GM18858 (cell line): Measurements from ENCODE around the gene S100A5.
"Not testable (repeated sequence)": the region's sequence is repeated elsewhere in the genome, so short reads cannot be mapped to it uniquely, and the experiment has no call there.

ENCODE experiments used
- ATAC-seq: cut with Tn5 transposase; IDR thresholded peaks from one replicate; pipeline ENCODE4 v1.9.1; 2021; ENCODE audit not compliant: unreplicated experiment

Gene S100A5

DNA sequence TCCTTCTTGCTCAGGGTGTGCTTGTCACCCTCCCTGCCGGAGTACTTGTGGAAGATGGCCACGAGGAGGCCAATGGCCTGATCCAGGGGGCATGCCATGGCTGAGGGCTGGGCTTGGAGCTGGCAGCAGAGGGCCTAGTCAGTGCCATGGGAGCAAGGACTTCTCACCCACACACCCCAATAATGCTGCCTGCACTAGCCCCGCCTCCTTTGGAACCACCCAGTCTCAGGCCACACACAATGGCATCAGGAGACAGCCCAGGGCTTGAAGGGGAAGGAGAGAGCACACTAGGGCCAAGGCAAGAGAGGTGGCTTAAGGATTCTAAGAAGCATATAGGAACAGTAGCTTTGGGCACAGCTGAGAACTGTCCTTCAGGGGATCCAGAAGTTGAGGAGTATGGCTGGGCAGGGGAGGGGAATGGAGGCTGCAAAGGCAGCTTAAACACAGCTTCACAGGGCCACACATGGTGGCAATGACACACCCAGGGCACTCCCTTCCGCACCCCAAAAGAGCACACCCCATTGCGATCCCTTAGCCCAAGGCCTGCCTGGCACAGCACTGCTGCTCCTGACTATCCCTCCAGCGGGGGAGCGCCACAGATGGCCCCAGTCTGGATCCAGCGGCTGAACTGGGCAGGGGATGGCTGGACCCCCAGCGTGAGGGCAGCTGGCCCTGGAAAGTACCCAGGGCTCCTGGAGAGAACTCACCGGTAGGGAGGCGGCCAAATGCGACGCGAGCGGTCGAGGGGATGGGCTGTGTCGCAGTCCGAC is 5.3 kb downstream of the S100A5 start, which contains the start of gene S100A6:
Gene S100A6, minus strand, starts transcription at position 750 of the 770 bp plus-strand sequence. Its CDS starts 652 bp downstream, at position 98.
- ATAC-seq: no peak

DNA sequence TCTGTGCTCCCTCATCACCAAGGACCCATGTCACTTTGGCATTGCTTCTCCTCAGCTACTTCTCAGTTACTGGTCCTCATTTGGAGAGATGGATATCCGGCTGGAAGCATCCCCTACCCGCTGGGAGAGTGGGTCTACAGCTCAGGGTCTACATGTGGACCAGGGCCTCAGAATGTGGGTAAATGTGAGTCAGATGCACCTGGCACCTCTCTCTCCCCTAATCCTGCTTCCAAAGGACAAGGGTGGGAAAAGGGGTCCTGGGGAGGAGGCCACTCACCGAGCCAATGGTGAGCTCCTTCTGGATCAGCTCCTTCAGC is 5.9 kb downstream of the S100A5 start:
- ATAC-seq: no peak

GRCh38 chr1:153534226-153534924 is 6.4 kb downstream of the S100A5 start:
- ATAC-seq: no peak

GRCh38 chr1:153533689-153534201 is 7.0 kb downstream of the S100A5 start:
- ATAC-seq: no peak

GRCh38 chr1:153532769-153533599 is 7.8 kb downstream of the S100A5 start:
- no peak for ATAC-seq

GRCh38 chr1:153532181-153532580 is 8.6 kb downstream of the S100A5 start:
- ATAC-seq: no peak

DNA sequence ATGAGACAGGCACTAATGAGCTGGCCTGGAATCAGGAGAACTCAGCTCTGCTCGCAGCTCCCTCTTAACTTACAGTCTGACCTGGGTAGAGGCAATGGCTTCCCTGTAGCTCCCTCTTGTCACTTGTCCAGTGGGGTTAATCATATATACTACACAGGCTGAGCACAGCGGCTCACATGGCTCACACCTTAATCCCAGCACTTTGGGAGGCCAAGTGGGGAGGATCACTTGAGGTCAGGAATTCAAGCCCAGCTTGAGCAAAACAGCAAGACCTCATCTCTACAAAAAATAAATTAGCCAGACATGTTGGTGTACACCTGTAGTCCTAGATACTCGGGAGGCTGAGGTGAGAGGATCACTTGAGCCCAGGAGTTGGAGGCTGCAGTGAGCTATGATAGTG is 9.1 kb downstream of the S100A5 start:
- no peak for ATAC-seq

- ATAC-seq: no peak
Measured at GRCh38 chr1:153527683-153528040, 13.1 kb downstream of the S100A5 start.

DNA sequence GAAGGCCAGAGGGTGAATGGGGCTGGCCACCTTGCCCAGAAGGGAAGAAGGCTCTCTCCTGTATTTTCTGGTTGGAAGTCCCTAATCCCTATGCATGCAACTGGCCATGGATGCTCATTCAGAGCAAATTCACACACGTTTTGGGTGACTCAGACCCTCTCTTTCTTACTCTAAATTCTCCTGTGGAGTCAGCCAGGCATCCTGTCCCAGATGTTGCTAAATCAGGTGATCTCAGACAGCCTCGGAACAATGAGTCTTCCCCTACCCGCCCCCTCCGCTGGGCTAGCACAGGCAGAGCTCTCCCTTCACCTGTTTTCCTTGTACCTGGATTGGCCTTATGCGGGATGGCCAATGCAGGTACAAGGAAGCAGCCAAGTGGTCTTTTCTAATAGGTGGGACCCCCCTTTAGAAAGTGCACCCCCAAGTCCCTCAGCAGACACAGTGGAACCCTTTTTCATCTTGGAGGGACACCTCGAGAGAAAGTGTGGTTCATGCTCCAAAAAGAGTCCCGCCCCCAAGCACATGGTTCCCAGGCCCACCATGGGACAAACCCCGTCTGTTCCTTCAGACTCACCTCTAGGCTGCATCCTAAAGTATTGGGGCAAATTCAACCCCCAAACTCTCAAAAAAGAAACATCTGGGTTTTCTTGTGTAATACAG is 13.6 kb downstream of the S100A5 start:
- ATAC-seq: no peak

DNA sequence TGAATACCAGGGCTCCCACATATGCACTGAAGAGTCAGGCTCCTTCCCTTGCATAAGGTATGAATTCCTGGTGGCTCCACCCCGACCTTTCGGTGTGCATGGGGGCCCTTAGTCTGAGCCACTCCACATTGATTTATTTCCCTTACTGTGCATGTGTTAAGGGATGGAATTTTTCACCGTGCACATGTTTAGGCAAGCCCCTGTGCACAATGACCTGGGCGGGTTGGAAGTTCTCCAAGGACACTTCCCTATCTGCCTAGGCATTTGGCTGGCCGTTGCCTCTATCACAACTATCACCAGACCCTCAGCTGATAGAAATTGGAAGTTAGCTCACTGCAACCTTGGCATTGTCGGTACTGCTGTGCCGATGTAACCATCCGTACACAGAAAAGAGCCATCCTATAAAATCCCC is 14.6 kb downstream of the S100A5 start:
- ATAC-seq: no peak

DNA sequence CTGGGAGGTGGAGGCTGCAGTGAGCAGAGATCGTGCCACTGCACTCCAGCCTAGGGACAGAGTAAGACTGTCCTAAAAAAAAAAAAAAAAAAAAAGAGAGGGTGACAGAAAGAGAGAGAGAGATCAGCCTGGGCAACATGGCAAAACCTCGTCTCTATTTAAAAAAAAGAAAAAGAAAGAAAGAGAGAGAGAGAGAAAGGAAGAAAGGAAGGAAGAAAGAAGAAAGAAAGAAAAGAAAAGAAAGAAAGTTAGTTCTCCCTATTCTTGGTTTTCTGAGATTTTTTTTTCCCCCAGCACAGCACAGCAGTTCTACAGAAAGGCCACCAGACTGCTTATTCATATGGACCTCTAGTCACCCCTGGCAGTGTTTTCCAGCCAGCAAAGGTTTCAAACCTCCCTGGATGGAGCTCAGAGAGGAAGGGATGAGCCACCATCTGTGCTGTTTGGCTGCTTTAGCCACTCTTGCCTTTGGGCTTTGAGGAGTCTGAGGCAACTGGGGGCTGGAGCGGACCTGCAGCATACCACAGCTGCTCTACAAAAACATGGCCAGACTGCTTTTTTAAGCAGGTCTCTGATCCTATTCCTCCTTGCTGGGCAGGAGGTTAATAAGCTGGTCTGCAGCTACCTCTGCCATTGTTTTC is 15.5 kb downstream of the S100A5 start:
- no peak for ATAC-seq

GRCh38 chr1:153522353-153523048 is 18.2 kb downstream of the S100A5 start:
- not testable (repeated sequence) for ATAC-seq

GRCh38 chr1:153521808-153522207 is 18.9 kb downstream of the S100A5 start:
- ATAC-seq: not testable (repeated sequence)

DNA sequence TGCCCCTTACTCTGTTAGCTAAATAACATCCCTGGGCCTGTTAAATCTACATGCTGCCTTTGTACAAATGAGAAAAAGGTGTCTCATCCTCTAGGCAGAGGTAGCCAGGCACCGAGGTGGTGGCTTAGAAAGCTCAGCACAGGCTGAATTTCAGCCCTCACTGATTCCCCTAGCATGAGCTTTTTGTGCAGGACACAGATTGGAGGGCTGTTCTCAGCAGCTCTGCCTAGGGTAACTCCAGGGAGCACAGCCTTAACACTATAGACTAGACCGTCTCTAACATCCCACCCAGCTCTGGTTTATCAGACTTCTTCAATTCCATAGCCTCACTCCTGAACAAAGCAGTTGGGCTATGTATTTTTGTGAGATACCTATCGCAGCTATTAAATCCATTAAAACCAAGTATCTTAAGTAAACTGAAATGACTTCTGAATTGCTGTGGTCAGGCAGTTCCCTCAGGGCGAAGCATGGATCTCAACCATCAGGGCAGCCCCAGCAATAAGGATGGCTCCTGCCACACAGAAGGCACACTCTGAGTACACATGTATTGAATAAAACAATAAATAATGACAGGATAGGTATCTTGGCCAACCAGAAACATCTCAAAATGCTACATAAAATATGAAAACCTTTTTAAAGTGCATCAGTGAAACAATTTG is 19.8 kb downstream of the S100A5 start:
- no peak for ATAC-seq

DNA sequence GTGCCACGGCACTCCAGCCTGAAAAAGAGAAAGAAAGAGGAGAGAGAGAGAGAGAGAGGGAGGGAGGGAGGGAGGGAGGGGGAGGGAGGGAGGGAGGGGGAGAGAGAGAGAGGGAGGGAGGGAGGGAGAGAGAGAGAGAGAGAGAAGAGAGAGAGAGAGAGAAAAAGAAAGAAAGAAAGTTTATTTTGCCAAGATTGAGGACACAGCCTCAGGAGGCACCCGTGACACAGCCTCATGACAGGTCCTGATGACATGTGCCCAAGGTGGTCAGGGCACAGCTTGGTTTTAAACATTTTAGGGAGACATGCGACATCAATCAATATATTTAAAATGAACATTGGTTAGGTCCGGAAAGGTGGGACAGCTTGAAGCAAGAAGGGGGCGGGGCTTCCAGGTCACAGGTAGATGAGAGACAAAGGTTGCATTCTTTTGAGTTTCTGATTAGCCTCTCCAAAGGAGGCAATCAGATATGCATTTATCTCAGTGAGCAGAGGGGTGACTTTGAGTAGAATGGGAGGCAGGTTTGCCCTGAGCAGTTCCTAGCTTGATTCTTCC is 20.5 kb downstream of the S100A5 start:
- not testable (repeated sequence) for ATAC-seq

- ATAC-seq: no peak
Measured at GRCh38 chr1:153519242-153519641, 21.5 kb downstream of the S100A5 start.

DNA sequence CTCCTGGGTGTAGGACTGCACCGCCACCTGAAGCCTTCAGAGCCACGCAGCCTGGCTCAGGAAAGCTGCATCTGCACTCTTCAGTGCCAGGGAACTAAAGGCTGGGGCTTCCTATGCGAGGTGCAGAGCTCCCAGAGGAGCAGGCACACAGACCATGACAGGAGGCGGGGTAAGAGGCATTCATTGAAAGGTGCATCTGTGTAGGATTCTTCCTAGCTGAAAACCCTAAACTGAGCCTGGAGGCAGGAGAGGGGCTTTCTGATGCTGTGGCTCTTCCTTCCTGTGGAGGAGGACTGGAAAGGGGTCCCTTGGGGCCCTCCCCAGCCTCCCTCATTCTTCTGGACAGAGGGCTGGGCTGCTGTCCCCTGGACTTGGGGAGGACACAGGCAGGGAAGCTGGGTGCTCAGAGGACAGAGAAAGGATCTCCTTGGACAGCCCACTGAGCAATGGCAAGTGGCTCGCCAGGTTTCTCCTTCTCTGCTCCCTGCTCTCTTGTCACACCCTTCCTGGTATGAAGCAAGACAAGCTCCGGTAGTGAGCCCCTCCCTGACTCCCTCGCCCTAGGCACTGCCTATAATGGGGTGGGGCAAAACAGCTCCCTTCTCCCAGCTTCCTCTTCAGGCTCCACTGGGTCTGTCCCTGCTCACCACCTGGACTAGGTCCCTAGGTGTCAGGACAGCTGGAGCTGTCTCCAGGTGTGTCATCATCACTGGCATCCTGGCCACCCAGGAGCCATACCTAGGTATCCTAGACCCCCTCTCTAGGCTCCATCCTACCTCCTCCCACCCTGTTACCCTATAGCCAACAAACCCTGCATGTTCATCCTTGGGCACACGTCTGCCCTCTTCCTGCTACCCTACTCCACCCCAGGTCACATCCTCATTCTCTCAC is 25.0 kb downstream of the S100A5 start:
- no peak for ATAC-seq

DNA sequence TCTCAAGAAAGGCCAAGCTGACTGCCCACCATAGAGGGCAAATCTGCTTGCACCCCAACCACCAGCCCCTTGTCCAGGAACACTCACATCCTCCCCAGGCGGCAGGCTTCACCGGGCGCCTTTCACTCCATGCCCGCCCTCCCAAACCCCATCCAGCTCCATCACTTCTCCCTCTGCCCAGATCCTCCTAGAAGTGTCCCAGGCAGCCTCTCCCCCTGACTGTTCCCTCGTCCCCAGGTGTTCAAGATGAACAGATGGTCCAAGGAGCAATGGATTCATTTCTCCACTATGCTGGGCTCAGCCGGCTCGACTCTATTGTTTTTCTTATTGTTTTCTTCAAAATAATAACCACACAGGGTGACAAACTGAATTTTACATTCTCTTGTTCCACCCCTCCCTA is 27.1 kb downstream of the S100A5 start:
- ATAC-seq: no peak
